EL (cell line): ENCODE data around the gene PHF1.
"Not testable (repeated sequence)": the region's sequence is repeated elsewhere in the genome, so short reads cannot be mapped to it uniquely, and the experiment has no call there.

ENCODE experiments used
- DNase-seq: peaks from one replicate; pipeline ENCODE4 v3.0.0-alpha.2; 2016

The PHF1 gene

DNA sequence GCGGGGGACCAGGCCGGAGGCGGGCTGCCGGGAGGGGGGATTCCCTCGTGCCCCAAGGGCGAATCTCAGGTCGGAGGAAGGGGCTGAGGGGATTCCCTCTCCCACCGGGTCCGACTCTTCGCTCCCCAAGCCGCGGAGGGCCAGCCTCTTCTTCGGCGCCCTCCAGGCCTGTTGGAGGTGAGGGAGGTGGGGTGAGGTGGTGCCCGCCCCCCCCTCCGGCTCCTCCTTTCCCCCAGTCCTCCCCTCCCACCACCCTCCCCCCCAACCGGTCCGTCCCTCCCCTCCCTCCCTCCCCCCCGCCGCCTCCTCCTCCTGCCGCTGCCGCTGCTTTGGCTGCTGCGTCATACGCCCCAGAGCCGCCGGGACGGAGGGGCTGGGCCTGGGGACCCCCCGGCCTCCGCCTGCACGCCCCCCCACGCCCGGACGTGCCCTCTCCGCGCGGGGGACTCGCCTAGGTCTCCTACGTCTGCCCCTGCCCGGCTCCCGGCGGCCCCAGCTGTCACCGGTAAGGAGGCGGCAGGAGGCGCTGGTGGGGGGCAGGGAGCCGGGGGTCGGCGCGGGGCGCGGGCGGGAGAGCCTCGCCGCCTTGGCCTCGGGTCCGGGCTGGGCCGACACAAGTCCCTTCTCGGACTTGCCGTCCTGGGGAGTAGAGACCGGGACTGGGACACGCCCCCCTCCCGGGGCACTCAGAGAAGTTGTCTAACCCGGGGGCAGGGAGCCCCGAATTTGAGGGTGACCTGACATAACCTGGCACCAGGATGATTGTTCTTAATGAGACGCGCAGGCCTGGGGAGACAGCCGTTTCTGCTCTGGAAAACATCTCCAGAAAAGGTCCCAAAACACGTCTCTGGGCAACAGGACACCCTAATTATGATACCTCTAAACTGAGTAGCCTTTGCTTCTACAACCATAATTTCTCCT lies at the start of gene PHF1:
Gene PHF1 (plus strand): TSS at position 304 of the 921 bp plus-strand sequence. CDS start 1,250 bp downstream, outside the sequence.
- DNase-seq, result peak; percentile 85

DNA sequence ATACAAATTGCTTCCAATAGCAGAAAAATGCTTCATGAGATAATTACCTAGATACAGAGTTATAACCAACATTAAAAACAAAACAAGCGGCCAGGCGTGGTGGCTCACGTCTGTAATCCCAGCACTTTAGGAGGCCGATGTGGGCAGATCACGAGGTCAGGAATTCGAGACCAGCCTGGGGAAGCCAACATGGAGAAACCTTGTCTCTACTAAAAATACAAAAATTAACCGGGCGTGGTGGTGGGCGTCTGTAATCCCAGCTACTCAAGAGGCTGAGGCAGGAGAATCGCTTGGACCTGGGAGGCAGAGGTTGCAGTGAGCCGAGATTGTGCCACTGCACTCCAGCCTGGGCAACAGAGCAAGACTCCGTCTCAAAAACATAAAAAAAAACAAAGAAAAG lies 47.3 kb upstream of the PHF1 start:
- DNase-seq, result not testable (repeated sequence)

DNA sequence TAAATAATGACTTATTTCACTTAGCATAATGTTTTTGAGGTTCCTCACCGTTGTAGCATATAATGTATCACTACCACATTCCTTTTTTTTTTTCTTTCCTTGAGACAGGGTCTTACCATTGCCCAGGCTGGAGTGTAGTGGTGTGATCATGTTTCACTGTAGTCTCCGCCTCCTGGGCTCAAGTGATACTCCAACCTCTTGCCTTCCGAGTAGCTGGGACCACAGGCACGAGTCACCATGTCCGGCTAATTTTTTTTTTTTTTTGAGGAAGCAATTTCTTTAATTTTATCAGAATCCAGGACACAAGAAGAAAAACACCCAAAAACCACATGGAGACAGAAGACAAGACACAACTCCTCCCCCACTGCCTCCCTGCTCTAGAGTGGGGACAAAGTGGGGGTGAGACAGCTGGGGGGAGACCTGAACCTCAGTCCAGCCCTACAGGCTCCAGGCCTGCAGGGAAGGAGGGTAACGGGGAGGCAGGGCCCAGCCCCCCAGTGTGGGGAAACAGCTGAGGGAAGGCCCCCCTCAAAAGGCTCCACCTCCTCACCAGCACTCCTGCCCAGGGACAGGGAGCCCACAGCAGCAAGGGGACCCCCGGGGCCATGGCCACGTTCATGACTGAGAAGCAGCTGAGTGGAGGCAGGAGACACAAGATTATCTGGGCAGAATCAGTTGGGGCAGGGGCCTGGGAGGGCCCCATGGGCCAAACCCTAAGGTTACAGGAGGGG lies 46.2 kb upstream of the PHF1 start:
- DNase-seq, result peak; percentile 68

DNA sequence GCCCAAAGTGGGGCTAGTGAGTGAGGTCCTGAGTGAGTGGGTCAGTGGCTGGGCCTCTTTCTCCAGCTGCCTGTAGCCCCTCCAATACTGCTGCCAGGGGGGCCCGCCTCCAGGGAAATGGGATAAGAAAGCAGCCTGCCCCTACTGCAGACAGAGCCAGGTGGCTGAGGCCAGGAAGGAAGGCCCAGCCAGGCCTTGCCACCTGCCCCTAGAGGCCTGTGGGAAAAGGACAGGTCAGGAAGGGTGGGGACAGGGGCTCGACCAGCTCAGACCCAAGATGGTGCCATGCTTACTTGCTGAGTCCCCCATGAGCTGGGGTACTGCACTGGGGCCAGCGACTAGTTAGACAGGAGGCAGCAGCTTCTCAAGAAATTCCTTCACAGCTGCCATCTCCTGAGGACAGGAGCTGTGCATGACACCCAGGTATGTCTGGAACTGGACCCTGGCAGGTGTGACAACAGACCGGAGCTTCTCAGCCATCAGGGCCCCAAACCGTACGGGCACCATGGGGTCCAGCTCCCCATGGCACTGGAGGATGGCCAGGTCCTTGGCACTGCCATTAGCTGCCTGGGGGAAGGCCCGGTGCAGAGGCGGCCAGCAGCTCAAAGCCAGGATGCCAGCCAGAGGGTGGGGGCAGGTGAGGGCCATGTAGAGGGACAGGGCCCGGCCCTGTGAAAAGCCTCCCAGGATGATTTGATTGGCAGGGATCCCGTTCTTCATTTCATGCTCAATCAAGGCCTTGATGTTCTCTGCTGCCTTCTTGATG lies 45.4 kb upstream of the PHF1 start:
- DNase-seq, result not testable (repeated sequence)

DNA sequence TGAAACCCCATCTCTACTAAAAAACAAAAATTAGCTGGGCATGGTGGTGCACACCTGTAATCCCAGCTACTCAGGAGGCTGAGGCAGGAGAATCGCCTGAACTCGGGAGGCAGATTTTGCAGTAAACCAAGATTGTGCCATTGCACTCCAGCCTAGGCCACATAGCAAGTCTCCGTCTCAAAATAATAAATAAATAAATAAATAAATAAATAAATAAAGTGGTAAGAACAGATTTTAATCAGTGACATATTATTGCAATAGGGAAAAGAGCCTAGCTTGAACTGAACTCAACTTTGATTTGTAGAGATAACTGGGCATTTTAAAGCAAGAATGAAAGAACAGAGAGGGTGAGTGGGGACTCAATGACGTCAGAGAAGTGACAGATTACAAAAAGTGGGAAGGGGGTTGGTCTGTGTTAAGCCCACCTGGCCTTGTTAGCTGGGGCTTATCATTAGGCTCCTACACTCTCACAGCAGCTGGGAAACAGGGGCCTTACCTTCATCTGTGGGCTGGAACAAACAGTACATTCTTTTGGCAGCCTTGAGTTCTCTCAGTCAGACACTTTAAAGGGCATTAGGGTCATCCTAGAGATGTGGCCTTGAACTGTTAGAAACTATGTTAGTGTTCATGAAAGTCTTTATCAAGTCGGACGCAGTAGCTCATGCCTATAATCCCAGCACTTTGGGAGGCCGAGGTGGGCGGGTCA lies 43.7 kb upstream of the PHF1 start:
- no peak for DNase-seq

- DNase-seq, result not testable (repeated sequence)
Observed at GRCh38 chr6:33367715-33368025, 43.1 kb upstream of the PHF1 start.

DNA sequence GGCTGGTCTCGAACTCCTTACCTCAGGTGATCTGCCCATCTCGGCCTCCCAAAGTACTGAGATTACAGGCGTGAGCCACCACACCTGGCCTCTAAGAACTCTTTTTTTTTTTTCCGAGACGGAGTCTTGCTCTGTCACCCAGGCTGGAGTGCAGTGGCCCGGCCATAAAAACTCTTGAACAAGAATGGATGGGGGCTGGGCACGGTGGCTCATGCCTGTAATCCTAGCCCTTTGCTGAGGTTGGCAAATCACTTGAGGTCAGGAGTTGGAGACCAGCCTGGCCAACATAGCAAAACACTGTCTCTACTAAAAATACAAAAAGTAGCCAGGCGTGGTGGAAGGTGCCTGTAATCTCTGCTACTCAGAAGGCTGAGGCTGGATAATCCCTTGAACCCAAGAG lies 38.9 kb upstream of the PHF1 start:
- DNase-seq, result not testable (repeated sequence)

DNA sequence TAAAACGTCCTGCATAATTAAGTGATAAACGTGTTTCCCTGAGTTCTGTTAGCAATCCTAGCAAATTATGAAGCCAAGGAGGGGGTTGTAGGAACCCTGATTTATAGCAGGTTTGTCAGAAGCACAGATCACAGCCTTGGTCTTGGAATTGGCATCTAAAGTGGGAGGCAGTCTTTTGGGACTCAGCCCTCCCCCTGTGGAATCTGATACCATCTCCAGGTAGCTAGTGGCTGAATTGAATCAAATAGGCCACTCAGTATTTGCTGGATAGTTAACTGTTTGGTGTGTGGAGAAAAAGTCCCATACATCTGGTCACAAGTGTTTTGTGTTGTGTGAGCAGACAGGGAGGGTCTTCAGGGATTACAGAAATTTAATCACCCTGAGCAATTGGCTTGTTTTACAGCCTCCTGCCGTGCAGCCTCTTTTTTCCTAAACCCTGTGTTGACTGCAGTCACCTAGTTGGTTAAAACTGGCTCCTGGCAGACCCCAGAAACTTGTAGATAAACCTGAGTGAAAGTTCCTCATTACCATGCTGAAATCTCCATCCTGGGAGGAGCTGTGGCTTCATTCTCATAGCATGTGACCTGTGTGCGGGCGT lies 38.2 kb upstream of the PHF1 start:
- no peak for DNase-seq

- DNase-seq, result no peak
Observed at GRCh38 chr6:33373960-33374910, 36.6 kb upstream of the PHF1 start.

- peak; percentile 84 for DNase-seq
Observed at GRCh38 chr6:33375143-33375671, 35.6 kb upstream of the PHF1 start.

DNA sequence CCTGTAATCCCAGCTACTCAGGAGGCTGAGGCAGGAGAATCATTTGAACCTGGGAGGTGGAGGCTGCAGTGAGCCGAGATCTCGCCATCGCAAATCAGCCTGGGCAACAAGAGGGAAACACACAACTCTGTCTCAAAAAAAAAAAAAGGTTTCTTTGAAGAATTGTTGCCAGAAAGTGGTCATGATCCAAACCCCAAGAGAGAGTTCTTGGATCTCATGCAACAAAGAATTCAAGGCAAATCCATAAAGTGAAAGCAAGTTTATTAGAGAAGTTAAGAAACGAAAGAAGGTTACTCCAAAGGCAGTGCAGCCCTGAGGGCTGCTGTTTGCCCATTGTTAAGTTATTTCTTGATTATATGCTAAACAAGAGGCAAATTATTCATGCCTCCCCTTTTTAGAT lies 33.6 kb upstream of the PHF1 start:
- no peak for DNase-seq

DNA sequence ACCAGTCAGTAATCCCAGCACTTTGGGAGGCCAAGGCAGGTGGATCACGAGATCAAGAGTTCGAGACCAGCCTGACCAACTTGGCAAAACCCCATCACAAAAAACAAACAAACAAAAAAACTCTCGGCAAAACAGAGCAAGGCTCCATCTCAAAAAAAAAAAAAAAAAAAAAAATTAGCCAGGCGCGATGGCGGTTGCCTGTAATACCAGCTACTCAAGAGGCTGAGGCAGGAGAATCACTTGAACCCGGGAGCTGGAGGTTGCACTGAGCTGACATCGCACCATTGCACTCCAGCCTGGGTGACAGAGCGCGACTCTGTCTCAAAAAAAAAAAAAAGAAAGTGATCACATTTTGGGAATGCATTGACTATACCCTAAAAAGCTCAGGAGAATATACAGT lies 31.6 kb upstream of the PHF1 start:
- not testable (repeated sequence) for DNase-seq

GRCh38 chr6:33380272-33380981 lies 30.4 kb upstream of the PHF1 start:
- no peak for DNase-seq

- no peak for DNase-seq
Observed at GRCh38 chr6:33383427-33384185, 27.2 kb upstream of the PHF1 start.

GRCh38 chr6:33384581-33385020 lies 26.2 kb upstream of the PHF1 start:
- peak; percentile 71 for DNase-seq

GRCh38 chr6:33390173-33390572 lies 20.6 kb upstream of the PHF1 start:
- DNase-seq, result no peak

DNA sequence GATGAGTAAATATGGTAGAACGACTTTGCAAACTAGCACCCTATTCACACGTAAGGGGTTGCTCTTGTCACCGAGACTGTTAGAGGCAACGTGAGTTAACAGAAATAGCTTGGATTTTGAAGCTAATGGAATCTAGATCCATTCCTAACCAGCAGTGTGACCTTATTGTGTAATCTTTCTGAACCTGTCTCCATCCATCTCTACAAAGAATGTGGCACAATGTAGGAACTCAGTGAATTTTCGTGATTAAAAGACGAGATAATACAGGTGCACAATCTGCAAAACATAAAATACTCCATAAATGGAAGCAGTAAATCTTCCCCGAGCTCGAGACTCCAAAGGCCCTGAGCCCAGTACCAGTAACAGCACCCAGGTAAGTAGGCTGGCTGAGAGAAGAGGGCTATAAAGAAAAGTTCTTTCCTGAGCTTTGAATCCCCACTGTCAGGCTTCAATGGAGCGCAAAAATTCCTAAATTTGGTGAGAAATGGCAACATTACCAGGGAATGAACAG lies 20.0 kb upstream of the PHF1 start:
- DNase-seq, result no peak

- DNase-seq, result peak; percentile 100
Observed at GRCh38 chr6:33391278-33391921, 19.4 kb upstream of the PHF1 start, which contains the start of gene KIFC1. KIFC1 (plus strand) TSS chr6:33391823; CDS start chr6:33391986, 163 bp downstream.
